Measurements from ENCODE around the gene MED13L.

The MED13L gene

GRCh38 chr12:116172224-116172849, 105.2 kb downstream of the MED13L start:
- peak; percentile 51 for DNase-seq

DNA sequence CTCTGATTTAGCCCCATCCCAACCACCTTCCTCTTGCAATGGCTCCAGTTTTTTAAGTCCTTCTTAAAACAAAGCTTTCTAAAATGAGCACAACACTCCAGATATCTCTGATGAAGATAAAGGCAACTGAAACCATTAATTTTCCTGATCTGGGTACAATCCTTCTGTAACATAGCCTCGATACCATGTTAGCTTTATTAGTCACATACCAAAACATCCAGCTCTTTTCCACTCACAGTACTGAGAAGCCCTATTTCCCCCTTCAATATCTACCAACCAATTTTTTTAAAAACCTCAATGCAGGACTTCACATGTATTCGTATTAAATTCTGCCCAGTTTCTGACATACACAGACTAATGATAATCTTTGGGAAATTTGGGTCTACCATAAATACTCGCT, 105.9 kb downstream of the MED13L start:
- DNase-seq: no peak

GRCh38 chr12:116169071-116169470, 108.4 kb downstream of the MED13L start:
- DNase-seq: no peak

GRCh38 chr12:116166306-116166705, 111.2 kb downstream of the MED13L start:
- no peak for DNase-seq

- no peak for DNase-seq
These were observed 112.5 kb downstream of the MED13L start for GRCh38 chr12:116165036-116165425.

- DNase-seq: no peak
These were observed 113.0 kb downstream of the MED13L start for GRCh38 chr12:116164250-116165035.

DNA sequence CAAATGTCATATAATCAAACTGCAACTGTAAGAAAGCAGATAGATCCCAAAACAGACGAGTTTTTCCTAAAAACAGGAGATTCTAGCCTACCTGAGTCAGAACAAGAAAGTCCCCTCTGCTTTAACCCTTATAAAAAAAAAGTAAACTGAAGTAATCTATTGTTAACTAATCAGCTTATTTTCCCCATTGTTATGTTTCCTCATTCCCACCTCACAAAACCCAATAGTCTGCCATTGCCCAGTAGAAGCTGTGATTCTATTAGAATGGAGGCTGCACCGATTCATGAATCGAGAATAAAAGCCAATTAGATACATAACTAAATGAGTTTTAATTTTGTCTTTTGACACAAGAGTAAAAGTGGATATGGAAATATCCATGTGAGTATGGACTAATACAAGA, 115.4 kb downstream of the MED13L start:
- no peak for DNase-seq

GRCh38 chr12:116161588-116161987, 115.9 kb downstream of the MED13L start:
- no peak for DNase-seq

- no peak for DNase-seq
These were observed 116.5 kb downstream of the MED13L start for GRCh38 chr12:116160883-116161458.

- no peak for DNase-seq
These were observed 117.3 kb downstream of the MED13L start for GRCh38 chr12:116160231-116160630.

DNA sequence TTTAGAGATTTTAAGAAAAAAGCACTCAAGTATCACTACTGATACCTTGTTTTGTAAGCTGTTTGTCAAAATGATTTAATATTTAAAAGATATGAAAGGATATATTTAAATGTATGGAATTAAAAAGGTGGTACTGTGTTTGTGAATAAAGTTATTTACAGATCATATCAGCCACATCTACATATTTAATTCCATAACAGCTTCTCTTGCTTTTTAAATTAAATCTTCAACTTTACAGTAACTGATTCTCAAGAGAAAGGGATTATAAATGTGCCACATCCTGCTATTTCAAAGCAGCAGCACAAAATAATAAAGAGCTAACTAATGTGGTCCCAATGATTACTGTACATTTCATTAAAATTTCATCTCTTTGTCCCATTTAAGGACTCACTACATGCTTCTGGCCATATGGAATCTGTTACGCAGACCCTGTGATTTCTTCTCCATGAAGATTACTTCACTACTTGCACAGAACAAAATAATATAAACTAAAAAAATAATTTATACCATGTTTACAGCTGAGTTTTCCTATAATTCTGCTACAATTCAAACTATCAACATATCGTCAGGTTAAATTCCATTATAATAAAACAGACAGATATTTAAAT, 117.8 kb downstream of the MED13L start:
- no peak for DNase-seq

DNA sequence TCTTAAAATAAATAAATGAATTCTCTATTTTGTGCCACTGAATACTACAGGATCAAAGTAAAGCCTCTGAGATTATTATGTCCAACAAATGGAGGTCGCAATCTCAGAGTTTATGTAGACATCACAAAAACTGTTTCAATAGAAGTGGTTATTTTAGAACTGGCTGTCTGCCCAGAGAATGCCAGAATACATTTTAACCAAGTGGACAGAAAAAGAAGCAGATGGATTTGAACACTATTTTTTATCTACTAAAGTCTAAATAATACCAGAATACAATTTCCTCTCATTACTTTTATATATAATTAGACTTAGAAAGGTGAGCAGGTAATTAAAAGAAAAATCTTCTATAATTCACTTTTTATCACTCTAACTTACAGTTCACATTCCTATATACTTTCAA, 118.3 kb downstream of the MED13L start:
- DNase-seq: no peak

DNA sequence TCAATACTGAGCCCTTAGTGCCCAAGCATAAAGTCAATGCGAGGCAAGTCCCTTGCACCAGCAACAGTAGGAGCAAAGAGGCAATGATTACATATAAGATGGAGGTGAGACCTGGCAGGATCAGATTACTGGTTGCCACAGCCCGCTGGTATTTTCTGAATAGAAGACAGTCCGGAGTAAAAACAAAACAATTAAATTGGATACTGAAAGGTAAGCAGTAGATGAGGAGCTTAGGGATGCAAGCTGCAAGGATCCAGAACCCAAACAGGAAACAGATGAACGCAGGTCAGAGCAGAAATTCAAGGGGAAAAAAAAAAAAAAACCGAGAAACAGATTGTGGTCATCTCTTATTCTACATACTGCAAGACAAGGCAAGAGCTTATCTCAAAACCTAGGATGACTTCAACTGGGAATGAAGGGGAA, 119.6 kb downstream of the MED13L start:
- no peak for DNase-seq

DNA sequence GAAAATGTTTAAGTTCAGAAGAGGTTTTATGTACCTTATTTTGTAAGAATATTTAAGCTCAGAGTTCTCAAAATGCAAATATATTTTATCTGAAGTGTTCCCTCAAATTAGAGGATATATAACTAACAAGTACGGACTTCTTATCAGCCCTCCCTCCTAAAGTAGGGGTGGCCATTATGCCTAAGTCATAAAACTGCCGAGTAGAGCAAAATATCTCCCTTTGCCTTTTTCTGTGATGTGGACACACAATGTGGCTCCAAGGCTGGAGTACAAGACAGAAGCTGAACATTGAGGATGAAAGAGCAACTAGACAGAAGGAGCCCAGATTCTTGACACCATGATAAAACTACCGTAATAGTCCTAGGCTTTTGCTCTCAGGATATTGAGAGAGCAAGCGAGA, 120.9 kb downstream of the MED13L start:
- no peak for DNase-seq

- DNase-seq: no peak
These were observed 122.1 kb downstream of the MED13L start for GRCh38 chr12:116155383-116155782.

DNA sequence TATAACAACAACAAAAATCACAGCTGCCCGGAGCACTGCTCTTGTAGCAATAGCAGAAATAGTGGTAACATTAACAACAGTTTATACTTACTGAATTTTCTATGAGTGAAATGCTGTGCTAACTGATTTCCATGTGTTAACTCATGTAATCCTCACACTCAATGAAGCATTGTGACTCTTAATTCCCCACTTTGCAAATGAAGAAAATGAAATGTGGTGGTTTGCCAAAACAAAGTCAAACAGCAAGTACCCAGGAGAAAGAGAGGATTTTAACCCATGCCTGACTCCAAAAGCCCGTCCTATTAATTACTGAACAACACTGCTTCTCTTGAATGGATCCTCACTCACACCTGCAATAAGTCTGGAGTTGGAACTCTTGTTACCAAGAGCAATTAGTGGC, 123.5 kb downstream of the MED13L start:
- no peak for DNase-seq

- no peak for DNase-seq
These were observed 124.4 kb downstream of the MED13L start for GRCh38 chr12:116153113-116153512.

GRCh38 chr12:116152268-116152667, 125.2 kb downstream of the MED13L start:
- no peak for DNase-seq

DNA sequence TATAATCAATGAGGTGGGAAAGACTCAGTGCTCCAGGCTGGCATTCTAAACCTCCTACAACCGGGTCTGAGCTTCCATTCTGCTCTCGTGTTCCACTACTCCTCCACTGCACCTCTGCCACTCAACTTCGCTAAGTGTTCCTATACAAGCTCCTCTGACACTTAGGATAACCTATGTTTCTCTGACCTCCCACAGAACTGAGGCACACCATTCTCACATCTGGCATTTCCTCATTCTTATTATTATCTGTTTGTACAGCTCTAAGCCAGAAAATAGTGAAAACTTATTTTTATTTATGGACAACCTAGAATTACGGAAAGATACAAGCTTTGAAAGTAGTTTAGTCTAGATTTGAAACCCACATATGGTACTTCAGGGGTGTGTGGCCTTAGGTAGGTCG, 127.0 kb downstream of the MED13L start:
- no peak for DNase-seq

DNA sequence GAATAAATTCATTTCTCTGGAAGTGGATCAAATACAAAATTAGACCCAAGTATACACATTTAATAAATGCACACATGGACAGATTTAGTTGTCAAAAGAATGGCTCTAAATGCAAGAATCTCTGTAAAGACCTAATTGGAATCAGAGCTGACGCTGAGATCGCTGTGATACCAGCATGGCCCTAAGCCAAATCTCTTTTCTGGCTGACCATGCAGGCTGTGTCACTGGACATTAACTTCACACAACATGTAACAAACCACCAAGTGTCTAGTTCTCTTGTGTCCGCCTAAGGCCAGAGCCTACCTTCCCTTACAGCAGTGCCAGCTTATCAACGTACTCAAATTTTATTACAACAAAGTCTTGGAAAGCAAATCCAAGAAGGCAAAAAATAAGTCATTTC, 127.5 kb downstream of the MED13L start:
- no peak for DNase-seq

GRCh38 chr12:116148844-116149243, 128.6 kb downstream of the MED13L start:
- no peak for DNase-seq

GRCh38 chr12:116146386-116146785, 131.1 kb downstream of the MED13L start:
- DNase-seq: no peak

DNA sequence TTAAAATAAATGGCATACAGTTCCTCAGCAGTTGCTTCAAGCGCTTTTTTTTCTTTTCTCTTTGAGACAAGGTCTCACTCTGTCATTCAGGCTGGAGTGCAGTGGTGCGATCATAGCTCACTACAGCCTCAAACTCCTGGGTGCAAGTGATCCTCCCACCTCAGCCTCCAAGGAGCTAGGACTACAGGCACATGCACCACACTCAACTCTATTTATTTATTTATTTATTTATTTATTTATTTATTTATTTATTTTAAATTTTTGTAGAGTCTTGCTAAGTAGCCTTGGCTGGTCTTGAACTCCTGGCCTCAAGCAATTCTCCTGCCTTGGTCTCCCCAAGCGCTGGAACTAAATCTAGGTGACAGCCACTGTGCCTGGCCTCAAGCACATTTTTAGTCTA, 132.0 kb downstream of the MED13L start:
- DNase-seq: no peak

DNA sequence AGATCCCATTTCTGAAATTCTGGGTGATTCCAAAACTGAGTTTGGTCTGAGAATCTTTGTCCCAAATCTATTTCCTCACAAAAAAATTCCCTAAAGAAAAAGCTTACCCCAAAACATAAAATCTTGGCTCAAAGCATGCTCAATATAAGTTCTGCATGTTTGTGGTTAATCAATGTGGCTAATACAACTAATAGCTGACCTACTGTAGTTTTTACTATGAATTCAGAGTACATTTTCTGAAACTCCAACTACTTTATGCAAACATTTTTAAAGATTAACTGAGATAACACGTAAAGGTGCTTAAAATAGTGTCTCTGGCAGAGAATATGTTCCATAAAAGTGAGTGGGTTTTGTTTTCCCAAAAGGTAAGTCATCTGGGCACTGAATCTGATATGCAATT, 133.1 kb downstream of the MED13L start:
- no peak for DNase-seq

Data from stimulated activated CD4-positive, alpha-beta T cell treated with anti-CD3 and anti-CD28 coated beads, Interleukin-4, amount 100 ng/mL, for 24 hours (primary cell).